ENCODE measurements around the gene SLC1A6.

DNA sequence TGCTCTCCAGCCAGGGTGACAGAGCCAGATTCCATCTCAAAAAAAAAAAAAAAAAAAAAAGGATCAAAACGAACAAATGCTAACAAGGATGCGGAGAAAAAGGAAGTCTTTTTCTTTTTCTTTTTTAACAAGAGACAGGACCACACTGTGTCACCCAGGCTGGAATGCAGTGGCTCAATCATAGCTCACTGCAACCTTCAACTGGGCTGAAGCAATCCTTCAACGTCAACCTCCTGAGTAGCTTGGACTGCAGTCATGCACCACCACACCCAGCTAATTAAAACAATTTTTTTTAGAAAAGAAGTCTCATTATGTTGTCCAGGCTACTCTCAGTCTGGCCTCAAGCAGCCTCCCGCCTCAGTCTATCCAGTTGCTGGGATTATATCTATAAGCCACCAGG, 73.0 kb downstream of the SLC1A6 start:
- TF ChIP-seq CTCF (conservative IDR thresholded peaks at IDR 0.05 in 1 of 2, IDR thresholded peaks at IDR 0.05 in 1 of 2; ENCODE audit: low read depth in 1 of 2, low read length in 2 of 2) = no peak
- TF ChIP-seq EZH2 (IDR thresholded peaks at IDR 0.05; ENCODE audit: low read length, missing control alignments) = no peak
